ENCODE data around the gene EI24. TPM values are rescaled to one million over a fixed set of nuclear protein-coding genes. Genes with fewer than 3 reads are reported as not detected.

EI24 gene
- polyA plus RNA-seq, 2 of the 4 experiments (the other 2 are of a cell fraction): 112 to 132 TPM

DNA sequence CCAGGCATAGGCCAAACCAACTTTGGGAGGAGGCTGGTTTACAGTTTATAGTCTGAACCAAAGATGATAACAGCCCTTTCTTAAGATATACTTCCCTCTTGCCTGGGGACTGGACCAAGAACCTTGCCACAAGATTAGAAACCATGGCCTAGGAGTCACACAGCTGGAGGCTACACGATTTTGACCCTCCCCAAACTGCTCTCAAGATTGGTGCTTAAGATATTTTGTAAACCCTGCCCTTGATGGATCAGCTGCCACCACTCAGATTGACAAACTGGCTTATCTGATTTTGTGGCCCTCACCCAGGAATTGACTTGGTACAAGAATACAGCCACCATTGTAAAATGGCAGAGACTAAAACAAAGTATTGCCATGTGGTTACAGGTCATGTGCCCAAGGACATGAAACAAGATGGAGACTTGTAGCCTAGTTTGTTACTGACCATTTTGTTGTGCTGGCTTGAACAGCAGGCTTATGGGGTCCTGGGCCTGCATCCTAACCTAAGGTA is 17.4 kb upstream of the EI24 start:
- ATAC-seq: no peak
- no peak overlapping the region for H3K4me2 ChIP-seq
- no peak overlapping the region for H3K27ac ChIP-seq
- POLR2A ChIA-PET: no interaction called here
- CTCF ChIA-PET: no interaction called here
- peaks cover 16% of the 10 kb centered on the region for H3K9me3 ChIP-seq
- no peaks in the 10 kb centered on the region for H3K4me1 ChIP-seq
- no peak for DNase-seq (ENCODE audit: low read depth in 1 of 2, low spot score in 1 of 2)
- WGBS (ENCODE audit: missing lambda C conversion rate): 0% methylated on average over 1 of the region's 1 CpG
- no peak overlapping the region for H3K4me3 ChIP-seq
- TF ChIP-seq HDAC2 (IDR thresholded peaks at IDR 0.05): no peak
- no peak for TF ChIP-seq PBX3 (IDR thresholded peaks at IDR 0.05)
- TF ChIP-seq CHD2 (IDR thresholded peaks at IDR 0.05; ENCODE audit: low read length, partially characterized antibody): no peak
- no peak for TF ChIP-seq PHF8 (IDR thresholded peaks at IDR 0.05; ENCODE audit: borderline replicate concordance, low read depth)
- TF ChIP-seq CTCF (IDR thresholded peaks at IDR 0.05): no peak
- no peak for TF ChIP-seq CBX2 (IDR thresholded peaks at IDR 0.05; ENCODE audit: borderline replicate concordance, low read depth)
- no peak for TF ChIP-seq CEBPB (IDR thresholded peaks at IDR 0.05)
- FAIRE-seq: no peak

DNA sequence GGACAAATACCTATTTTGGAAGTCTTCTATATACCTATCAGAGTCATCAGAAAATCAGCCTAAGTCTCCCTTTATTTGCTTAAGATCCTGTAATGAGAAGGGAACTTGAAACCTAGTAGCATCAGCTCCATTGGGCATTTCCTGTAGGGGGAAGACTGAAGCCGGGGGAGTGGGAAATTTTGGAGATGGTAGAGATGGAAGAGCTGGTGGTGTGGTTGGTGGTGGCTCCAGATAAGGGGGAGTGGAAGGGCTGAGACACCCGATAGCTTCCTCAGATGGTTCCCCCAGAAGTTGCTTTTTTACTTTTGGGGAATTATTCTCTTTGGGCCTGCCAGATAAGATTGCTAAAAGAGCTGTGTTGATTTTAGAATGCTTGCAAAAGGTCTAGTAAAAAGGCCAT is 16.4 kb upstream of the EI24 start:
- Histone ChIP-seq H3K4me3 (no peak overlapping the region), H3K4me2 (no peak overlapping the region), H3K27ac (no peak overlapping the region), H3K9me3 (peaks cover 16% of the 10 kb centered on the region), H3K4me1 (no peaks in the 10 kb centered on the region)
- WGBS (ENCODE audit: missing lambda C conversion rate): 30% methylated on average over 2 of the region's 2 CpGs
- ChIA-PET CTCF (no interaction called here), POLR2A (no interaction called here)
- ATAC-seq (no peak), FAIRE-seq (no peak), DNase-seq (ENCODE audit: low read depth in 1 of 2, low spot score in 1 of 2) (no peak)
- no peak for TF ChIP-seq ESRRA (IDR thresholded peaks at IDR 0.05; ENCODE audit: borderline replicate concordance, low read length)
- no peak for TF ChIP-seq EHMT2 (IDR thresholded peaks at IDR 0.05; ENCODE audit: low read depth)
- no peak for TF ChIP-seq RFX5 (IDR thresholded peaks at IDR 0.05)

GRCh38 chr11:125553357-125553756 is 15.9 kb upstream of the EI24 start:
- no peak for FAIRE-seq
- Histone ChIP-seq H3K27ac (no peak overlapping the region), H3K4me3 (no peak overlapping the region), H3K4me1 (no peaks in the 10 kb centered on the region), H3K9me3 (peaks cover 16% of the 10 kb centered on the region), H3K4me2 (no peak overlapping the region)
- WGBS (ENCODE audit: missing lambda C conversion rate): 0% methylated on average over 1 of the region's 1 CpG
- CTCF ChIA-PET: no interaction called here
- POLR2A ChIA-PET: no interaction called here
- DNase-seq (ENCODE audit: low read depth in 1 of 2, low spot score in 1 of 2): no peak
- ATAC-seq: no peak
- TF ChIP-seq JUNB (IDR thresholded peaks at IDR 0.05) (no peak), MAFK (IDR thresholded peaks at IDR 0.05; ENCODE audit: partially characterized antibody) (no peak), HES2 (IDR thresholded peaks at IDR 0.05) (no peak), CEBPB (IDR thresholded peaks at IDR 0.05) (no peak)

GRCh38 chr11:125554038-125554437 is 15.2 kb upstream of the EI24 start:
- no peak overlapping the region for H3K27ac ChIP-seq
- CTCF ChIA-PET: no interaction called here

More at GRCh38 chr11:125554038-125554437, 15.2 kb upstream of the EI24 start:
- ATAC-seq: no peak
- H3K4me3 ChIP-seq: no peak overlapping the region
- H3K4me1 ChIP-seq: no peaks in the 10 kb centered on the region
- TF ChIP-seq PBX3 (IDR thresholded peaks at IDR 0.05) (no peak), TP53 (CRISPR knock-in tag; IDR thresholded peaks at IDR 0.05) (no peak), CBX2 (IDR thresholded peaks at IDR 0.05; ENCODE audit: borderline replicate concordance, low read depth) (no peak), POLR2AphosphoS2 (conservative IDR thresholded peaks at IDR 0.05; ENCODE audit: low read length) (no peak), BHLHE40 (IDR thresholded peaks at IDR 0.05; ENCODE audit: low read depth, low read length) (no peak), CTCF (IDR thresholded peaks at IDR 0.05) (no peak), HOXA7 (CRISPR knock-in tag; IDR thresholded peaks at IDR 0.05) (no peak)
- TF ChIP-seq, protein P1, sequence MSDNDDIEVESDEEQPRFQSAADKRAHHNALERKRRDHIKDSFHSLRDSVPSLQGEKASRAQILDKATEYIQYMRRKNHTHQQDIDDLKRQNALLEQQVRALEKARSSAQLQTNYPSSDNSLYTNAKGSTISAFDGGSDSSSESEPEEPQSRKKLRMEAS (IDR thresholded peaks at IDR 0.05): no peak
- TF ChIP-seq, protein P2, sequence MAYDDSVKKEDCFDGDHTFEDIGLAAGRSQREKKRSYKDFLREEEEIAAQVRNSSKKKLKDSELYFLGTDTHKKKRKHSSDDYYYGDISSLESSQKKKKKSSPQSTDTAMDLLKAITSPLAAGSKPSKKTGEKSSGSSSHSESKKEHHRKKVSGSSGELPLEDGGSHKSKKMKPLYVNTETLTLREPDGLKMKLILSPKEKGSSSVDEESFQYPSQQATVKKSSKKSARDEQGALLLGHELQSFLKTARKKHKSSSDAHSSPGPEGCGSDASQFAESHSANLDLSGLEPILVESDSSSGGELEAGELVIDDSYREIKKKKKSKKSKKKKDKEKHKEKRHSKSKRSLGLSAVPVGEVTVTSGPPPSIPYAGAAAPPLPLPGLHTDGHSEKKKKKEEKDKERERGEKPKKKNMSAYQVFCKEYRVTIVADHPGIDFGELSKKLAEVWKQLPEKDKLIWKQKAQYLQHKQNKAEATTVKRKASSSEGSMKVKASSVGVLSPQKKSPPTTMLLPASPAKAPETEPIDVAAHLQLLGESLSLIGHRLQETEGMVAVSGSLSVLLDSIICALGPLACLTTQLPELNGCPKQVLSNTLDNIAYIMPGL (CRISPR knock-in tag; IDR thresholded peaks at IDR 0.05; ENCODE audit: borderline replicate concordance): no peak
- FAIRE-seq: no peak
- no peak overlapping the region for H3K4me2 ChIP-seq
- peaks cover 16% of the 10 kb centered on the region for H3K9me3 ChIP-seq
- WGBS (ENCODE audit: missing lambda C conversion rate): 39% methylated on average over 2 of the region's 3 CpGs
- POLR2A ChIA-PET: no interaction called here
- DNase-seq (ENCODE audit: low read depth in 1 of 2, low spot score in 1 of 2): no peak
